GM21515 (cell line): Measurements from ENCODE around the gene MFAP5.

Experiments
- ATAC-seq: cut with Tn5 transposase; IDR thresholded peaks from one replicate; pipeline ENCODE4 v1.9.1; 2021; ENCODE audit not compliant: unreplicated experiment

The MFAP5 gene, protein sequence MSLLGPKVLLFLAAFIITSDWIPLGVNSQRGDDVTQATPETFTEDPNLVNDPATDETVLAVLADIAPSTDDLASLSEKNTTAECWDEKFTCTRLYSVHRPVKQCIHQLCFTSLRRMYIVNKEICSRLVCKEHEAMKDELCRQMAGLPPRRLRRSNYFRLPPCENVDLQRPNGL

DNA sequence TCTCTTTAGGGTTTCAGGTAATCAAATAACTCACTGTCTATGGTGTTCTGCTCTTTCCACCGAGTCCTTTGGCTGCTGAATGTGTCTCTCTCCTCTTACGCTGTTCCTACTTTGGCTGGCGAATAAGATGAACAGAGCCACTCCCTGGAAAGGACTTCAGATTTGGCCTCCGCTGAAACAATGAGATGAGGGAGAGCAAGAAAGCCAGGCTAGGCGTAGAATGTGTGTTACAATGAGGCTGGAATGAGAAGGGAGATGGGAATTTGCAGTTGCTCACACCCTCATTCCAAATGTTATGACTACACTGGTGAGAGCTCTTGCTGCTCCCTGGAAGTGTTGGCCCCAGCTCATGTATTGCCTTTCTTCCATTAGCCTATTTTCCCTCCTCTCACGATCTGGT lies at the start of gene MFAP5:
Gene MFAP5, minus strand, starts transcription at position 234 of the 400 bp plus-strand sequence. CDS start 722 bp downstream, outside the sequence.
- ATAC-seq = no peak

DNA sequence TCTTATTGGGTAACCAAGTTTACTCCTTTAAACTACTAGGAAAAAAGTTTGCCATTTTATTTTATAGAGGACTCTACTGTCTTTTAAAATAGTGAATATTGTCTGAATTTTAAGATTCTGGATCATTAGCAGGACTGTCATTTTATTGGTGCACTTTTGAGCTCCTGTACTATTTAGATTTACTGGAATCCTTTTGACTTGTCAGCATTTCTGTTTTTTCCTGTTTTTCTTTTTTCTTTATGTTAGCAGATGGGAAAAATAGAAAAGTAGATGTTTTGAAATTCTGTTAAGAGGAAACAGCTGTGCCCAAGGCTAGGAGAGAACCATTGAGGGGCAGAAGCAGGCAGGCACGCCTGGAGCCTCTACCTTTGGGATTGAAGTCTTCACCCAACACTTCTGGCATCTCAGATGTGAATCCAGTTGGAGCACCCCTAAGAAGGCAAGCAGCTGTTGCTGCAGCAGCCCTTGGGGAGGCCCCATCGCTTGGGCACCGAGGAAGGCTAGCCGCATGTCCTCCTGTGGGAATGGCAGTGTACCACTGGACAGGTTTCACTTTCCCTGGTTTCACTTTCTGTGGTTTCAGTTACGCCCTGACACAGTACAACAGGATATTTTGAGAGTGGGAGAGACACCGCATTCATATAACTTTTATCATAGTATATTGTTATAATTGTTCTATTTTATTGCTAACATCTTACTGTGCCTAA lies 46.7 kb upstream of the MFAP5 start:
- no peak for ATAC-seq

DNA sequence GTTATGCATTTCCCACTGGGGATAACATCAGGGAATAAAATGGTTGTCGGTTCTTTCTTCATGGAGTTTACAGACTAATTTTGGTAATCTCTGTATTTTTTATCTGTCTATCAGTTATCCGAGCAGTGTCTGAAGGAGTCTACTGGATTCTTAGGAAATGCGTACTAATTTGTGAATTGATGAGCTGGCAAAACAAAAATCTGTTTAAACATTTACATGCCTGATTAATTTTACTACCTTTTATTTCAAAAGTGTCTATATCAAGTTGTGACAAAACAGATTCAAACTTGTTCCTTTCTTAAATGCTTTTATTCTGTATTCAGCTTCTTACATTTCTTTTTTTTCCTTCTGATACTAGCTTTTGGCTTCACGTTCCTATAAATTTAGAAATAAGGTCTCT lies 39.5 kb upstream of the MFAP5 start:
- no peak for ATAC-seq

DNA sequence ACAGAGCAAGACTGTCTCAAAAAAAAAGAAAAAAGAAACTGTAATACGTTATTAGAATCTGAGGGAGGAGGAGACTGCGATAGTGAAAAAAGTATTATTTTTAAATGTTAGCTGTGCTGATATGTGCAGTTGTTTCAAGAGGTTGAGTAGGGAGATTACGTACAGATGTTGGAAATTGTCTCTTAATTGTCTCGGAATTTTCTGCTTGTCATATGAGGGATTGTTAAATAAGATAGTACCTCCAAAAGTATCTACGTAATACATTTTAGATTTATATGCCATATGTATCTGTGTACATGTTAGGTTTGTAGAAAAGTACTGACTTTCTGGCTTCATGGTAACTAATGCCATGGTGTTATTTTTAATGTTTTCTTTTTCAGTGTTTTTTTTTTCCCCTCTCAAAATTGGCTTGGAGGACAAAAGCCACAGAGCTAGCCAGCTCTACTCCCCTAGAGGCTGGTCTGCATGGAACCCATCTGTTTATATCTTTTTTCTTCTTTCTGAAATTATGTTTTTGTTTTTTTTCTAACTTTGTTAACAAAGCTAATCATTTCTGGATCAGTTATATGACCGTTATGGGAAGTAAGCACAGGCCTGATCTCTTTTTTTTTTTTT lies 38.5 kb upstream of the MFAP5 start:
- ATAC-seq = no peak

DNA sequence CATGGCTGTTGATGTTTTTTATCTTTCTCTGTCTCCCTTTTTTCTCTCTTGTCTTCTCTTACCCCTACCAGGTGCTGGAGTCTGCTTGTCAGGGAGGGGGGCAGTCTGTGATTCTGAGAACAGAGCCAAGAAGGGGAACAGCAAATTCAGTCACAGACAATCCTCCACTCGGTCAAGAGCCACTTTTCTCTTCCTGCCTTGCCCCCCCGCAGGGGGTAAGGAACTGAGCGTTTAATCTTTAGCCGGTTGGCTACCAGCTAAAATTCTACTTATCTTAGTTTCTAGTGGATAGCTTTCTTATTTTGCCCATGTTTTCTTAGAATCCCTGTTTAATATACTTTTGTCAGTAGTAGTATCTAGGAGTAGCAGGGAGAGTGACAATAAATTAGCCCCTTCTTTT lies 37.1 kb upstream of the MFAP5 start:
- no peak for ATAC-seq

DNA sequence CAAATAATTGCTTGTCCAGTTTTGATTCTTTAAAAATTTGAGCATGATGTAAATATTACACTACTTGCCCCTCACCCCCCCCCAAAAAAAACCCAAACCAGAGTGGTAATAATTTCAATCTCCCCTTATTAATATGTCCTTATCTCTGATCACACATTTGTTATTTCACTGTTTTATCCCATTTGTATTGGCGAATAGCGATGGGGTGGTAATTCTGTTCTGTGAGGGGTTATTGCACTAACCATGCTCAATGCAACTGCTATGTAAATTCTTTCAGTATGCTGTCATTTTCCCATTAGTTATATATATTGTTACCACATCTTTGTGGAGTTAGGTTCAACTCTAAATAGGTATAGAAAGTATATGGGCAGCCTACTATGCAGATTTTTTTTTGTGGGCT lies 36.3 kb upstream of the MFAP5 start:
- ATAC-seq = no peak

DNA sequence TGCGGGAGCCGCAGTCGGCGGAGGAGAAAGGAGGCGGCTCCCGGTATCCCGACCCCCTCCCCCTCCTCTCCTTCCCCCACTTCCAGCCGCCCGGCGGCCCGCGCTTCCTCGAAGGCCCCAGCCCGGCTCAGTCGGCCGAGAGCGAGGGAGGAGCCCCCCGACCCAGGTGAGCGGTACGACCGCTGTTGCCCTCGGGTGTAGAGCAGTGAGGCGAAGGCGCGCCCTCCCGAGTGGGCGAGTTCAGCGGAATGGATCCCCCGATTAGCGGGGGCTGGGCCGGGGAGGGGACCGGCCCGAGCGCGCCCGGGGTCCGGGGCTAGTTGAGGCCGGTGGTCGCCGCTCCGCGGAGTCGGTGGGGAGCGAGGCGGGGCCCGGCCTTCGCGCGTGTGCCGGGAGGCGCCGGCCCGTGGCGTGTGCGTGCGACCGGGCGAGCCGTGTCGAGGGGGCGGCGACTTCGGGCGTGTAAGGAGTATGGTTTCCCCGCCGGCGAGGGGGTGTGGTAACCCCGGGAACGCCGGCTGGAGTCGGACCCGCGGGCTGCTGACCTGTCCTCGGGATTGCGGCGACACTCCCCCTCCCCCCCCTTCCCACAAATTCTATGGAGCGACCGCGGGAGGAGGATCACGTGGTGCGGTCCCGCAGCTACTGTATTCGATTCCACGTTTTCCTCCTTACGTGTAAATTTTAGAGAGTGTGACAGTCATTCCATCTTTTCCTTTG lies 35.7 kb upstream of the MFAP5 start:
- peak; percentile 38 for ATAC-seq

DNA sequence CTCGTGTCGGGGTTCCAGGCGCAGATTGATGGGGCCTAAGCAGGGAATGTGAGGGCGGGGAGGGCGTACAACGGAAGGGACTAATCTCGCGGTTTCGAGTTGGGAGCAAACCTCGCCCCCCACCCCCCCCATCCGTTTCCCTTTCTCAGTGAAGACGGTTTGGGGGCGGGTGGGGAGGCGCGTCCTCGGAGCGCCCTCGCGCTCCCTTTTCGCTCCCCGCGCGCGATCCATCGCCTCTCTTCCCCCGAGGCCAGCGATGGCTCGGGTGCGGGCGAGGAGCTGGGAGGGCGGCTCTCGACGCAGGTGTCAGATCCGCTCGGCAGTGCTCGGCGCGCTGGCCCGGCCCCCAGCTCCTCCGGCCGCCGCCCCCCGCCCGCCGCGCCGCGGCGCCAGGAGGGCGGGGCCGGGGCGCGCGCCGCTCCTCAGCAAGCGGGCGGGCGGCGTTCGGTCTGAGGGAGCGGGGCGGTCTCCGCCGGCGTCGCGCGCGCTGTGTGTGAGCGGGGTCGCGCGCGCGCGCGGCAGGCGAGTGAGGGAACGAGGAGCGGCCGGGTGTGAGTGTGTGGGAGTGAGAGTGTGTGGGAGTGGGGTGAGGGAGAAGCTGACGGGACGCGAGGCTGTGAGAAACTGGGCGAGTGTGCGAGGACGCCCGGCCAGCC lies 35.0 kb upstream of the MFAP5 start, which contains the start of gene RIMKLB:
Gene RIMKLB, plus strand, starts transcription at position 516 of the 656 bp plus-strand sequence. CDS start 15,876 bp downstream, outside the sequence.
- peak; percentile 74 for ATAC-seq

DNA sequence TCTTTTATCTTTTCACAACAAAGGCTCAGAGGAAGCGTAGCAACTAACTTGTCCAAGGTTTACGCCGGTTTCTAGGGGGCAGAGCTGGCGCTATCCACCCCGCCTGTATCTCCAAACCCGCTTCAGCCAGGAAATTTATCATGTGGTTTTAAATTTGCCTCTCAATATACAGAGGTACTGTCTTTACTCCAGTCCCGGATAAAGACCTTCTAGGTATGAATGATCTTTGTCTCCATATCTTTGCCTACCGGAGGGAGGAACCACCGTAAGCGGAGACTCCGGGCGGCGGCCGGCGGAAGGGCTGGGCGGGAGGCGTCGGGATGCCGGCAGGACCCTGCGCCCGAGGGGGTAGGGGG lies 34.5 kb upstream of the MFAP5 start:
- peak; percentile 21 for ATAC-seq

DNA sequence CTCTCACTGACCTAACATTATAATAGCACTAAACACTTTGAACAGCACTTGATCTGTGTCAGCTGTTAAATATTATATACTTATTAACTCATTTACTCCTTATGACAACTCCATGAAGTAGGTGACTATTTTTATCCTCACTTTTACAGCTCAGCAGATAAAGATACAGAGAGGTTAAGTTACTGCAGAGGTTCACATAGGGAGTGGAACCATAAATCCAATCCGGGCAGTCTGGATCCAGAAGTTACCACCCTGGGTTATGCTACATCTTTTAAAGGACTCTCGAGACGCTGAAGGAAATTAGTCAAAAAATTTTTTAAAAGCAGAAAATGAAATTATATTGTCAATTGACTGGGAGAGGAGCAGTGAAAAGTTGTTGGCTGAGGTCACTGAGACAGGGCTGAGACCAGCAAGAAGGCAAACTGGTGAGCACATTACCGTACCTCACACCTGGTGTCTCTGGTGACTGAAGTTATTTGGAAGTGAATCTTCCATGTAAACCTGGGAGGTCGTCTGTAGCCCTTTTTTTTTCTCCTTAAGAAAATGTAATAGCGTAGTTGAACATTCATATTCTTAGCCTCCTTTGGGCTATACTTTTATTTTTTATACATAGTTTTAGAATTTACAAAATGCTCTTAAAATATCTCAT lies 33.9 kb upstream of the MFAP5 start:
- no peak for ATAC-seq

DNA sequence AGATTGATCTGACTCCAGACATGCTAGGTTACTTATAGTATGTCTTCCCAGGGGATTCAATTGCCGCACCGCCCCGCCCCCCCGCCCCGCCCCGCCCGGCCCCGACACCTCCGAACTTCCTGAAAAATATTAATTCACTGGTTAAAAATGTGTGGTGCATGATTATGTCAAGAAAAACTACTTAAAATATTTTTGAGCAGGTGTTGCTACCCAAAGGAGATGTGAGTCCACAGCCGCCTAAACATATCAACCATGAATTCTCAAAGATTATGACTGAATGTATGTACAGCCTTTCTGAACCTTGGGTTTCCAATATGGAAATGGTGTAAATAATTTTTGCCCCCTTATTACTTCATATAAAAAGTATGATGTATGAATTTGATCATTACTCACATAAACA lies 32.5 kb upstream of the MFAP5 start:
- no peak for ATAC-seq

DNA sequence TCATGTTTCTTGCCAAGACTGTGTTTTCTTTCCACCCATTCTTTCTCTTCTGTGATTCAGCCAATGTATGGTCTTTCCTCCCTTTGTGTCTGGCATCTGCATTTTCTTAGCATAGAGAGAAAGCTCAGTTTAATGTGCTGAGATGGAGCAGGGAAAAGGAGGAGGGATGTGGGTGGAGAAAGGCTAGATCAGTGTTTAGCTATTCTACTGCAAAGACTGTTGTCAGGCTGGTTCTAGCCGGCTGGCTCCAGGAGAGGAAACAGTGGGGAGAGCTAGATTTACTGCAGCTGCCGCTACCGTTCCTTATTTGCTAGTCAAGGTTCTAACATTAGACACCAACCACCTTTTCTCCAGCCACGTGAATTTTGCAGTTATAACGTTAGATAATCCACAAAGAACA lies 29.9 kb upstream of the MFAP5 start:
- ATAC-seq = no peak

DNA sequence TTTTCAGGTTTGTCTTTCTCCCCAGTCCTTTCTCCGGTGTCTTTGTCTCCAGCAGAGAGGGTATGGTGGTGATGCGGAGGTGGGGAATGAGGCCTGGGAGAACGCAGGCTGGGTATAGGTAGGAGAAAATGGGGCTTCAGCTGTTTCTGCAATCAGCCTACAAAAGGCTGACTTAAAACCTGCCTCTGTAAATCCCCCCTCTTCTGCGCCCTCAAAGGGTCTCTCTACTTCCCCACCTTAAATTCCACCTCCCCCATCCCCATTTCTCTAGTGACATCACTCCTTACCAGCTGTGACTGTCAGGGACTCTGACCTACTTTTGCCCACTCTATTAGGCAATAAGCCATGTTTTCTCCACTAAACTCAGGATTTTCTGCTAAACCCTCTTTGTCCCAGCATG lies 27.1 kb upstream of the MFAP5 start:
- ATAC-seq = no peak

DNA sequence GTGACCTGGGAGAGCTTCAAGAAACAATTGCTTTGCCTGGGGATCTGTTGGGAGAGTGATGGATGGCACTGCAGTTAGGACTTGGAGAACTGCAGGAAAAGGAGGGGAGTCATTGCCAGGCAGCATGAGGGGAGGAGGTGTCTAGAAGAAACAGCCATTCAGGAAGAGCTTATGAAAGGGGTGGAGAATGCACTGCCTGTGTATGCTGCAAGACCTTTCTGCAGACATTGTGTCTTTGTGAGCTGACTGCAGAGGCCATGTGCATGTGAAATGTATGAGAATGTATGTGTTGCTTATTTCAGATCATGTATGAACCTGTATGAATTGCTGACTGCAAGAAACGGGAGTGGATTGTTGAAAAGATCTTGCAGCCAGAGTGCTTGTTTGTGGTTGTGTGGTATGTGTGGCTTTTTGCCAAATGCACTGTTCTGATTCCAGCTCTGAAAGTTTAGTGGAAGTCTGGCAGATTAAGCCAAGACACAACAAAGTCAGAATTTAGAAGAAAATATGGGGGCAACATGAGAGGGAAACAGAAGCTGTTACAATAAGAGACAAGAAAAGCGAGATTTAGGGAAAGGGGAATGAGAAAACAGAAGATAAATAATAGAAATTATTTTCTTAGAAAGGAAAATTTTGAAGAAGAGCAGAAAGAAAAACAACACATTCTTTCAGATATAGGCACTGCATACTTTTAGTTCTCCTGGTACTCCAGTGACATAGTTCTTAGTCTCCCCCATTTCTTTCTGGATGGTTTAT lies 25.4 kb upstream of the MFAP5 start:
- no peak for ATAC-seq

DNA sequence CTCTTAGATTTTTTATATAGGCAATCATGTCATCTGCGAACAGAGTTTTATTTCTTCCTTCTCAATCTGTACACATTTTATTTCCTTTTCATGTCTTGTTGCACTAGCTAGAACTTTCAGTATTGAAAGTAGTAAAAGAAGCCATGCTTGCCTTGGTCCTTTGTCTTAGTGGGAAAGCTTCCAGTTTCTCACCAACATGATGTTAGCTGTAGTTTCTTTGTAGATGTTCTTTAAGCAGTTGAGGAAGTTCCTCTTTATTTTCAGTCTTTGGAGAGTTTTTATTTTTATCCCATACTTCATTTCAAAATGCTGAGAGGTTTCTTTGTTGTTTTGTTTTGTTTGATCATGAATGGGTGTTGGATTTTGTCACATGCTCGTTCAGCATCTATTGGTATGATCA lies 22.4 kb upstream of the MFAP5 start:
- ATAC-seq = no peak

DNA sequence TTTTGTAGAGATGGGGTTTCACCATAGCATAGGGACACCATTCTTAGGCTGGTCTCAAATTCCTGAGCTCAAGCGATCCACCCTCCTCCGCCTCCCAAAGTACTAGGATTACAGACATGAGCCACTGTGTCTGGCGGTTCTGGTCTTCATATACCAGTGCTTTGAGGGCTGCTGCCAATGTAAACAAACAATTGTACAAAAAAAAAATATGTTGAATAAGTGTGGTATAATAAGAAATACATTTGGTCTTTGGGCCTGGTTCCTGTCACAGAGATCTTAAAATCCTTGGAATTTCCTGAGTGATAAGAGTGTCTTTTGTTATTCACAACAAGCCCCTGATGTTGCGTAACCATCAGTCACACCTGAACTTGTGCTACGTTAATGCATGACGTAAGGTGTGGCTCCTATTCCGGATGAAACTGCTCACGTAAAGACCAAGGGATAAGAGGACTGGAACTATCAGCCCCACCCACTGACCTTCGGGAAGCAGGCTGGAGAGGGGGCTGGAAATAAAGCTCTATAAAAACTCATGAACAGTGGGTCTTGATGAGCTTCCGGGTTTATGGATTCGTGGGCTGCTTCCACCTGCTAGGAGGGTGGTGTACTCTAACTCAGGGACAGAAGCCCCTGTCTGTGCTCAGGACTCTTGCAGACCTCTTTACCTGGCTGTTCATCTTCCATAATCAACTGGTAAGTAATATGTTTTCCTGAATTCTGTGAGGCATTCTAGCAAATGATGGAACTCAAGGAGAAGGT lies 18.7 kb upstream of the MFAP5 start:
- ATAC-seq = no peak

DNA sequence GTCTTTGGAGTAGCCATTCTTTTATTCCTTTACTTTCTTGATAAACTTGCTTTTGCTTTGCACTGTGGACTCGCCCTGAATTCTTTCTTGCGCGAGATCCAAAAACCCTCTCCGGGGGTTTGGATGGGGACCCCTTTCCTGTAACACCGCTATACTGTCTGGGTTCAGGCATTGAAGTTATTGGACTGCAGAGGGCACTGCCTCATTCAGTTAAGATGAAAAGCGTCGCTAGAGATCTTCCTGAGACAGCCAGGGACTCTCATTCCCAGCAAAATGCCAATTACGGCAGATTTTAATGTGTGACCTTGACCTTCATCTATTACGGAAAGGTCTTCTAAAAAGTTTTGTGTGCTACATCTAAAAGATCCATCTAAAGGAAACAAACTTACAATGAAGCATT lies 17.9 kb upstream of the MFAP5 start:
- no peak for ATAC-seq

DNA sequence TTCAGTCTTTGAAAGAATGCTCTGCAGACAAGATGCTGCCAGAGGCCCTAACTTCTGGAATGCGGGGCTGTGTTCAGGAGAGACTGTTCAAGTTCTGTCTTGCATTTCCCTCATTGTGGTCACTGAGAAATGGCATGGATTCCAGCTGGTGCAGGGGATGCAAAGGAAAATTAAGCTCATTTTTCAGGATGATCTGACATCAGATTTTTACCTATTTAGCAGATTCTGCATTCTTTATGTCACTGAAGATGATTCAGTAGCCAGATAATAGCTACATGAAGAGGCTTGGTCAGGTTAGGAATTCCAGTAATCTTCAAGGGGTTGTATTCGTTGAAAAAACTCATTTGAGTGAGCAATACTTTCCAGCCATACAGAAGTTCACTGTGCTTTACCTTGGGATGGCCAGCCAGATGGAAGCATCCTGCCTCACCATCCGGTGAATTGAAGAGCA lies 16.1 kb upstream of the MFAP5 start:
- ATAC-seq = no peak

DNA sequence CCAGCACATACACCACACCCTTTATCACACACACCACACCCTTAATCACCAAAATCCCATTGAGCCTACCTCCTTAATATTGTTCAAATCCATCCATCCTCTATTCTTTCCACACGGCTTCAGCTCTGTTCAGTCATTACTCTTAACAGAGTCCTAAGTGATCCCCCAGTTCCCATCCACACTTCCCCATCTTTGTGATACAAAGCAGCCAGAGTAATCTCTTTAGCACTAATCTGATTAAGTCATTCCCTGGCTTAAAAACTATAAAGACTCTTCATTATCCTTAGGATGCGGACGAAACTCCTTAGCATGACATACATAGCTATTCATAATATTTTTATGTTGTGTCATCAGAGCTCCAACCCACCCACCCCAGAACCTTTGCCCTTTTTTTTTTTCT lies 14.7 kb upstream of the MFAP5 start:
- ATAC-seq = no peak
